ENCODE data around the gene SPDYE6.
"Not testable (repeated sequence)": the region's sequence is repeated elsewhere in the genome, so short reads cannot be mapped to it uniquely, and the experiment has no call there.

DNA sequence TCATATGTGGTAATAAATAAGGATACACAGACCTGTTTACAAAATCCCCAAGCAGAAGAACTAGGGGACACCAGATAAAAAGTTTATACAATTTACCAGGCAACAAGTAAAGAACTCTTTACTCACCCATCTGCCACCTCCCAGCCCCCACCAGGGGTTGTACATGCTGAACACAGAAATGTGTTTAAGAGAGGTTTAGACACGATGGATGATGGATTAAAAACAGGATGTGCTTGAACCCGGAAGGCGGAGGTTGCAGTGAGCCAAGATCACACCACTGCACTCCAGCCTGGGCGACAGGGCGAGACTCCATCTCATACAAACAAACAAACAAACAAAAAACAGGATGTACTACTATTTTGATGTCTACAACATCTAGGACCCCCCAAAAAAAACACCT, 27.4 kb downstream of the SPDYE6 start:
- TF ChIP-seq, protein P1, sequence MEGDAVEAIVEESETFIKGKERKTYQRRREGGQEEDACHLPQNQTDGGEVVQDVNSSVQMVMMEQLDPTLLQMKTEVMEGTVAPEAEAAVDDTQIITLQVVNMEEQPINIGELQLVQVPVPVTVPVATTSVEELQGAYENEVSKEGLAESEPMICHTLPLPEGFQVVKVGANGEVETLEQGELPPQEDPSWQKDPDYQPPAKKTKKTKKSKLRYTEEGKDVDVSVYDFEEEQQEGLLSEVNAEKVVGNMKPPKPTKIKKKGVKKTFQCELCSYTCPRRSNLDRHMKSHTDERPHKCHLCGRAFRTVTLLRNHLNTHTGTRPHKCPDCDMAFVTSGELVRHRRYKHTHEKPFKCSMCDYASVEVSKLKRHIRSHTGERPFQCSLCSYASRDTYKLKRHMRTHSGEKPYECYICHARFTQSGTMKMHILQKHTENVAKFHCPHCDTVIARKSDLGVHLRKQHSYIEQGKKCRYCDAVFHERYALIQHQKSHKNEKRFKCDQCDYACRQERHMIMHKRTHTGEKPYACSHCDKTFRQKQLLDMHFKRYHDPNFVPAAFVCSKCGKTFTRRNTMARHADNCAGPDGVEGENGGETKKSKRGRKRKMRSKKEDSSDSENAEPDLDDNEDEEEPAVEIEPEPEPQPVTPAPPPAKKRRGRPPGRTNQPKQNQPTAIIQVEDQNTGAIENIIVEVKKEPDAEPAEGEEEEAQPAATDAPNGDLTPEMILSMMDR (conservative IDR thresholded peaks at IDR 0.05), result not testable (repeated sequence)
- not testable (repeated sequence) for TF ChIP-seq ZFX (IDR thresholded peaks at IDR 0.05)
